T-cell (primary cell): Measurements from ENCODE around the gene EFCAB8. TPM values are rescaled to one million over a fixed set of nuclear protein-coding genes. Genes with fewer than 3 reads are reported as not detected.
"Not testable (repeated sequence)": the region's sequence is repeated elsewhere in the genome, so short reads cannot be mapped to it uniquely, and the experiment has no call there.

Experiments
- ATAC-seq, 4 experiments: fragments of 200-7000 bp in 3 of 4; fragments of 150-1000 bp in 1 of 4; cut with Tn5 transposase; replicated peaks in 1 of 4; 1 replicate in 3 of 4; 2 replicates in 1 of 4; pipeline ENCODE4 v1.10.0; 2021; ENCODE audit warnings: moderate library complexity in 3 of 4, mild to moderate bottlenecking in 2 of 4, moderate number of reproducible peaks in 1 of 4
- CTCF ChIA-PET, 2 donors: fragments of 300-600 bp; sonication (Branson Sonifier 250); formaldehyde crosslinking; loops; one replicate each; lab custom pipeline; 2022; ENCODE audit warnings: antibody characterized with exemption in 2 of 2; lab: Charles Lee
- POLR2A ChIA-PET, 2 donors: fragments of 300-600 bp; sonication (Branson Sonifier 250); formaldehyde crosslinking; loops; one replicate each; lab custom pipeline; 2022; ENCODE audit warnings: antibody characterized with exemption in 2 of 2; lab: Charles Lee
- DNase-seq, 35 experiments: peaks; one replicate each; pipeline versions ENCODE4 v3.0.0 to v3.0.0-alpha.2; 2013 to 2023
- H3K27ac ChIP-seq: one replicate; pipeline ENCODE4 v1.5.1; 2013; ENCODE audit warnings: low read length
- H3K27me3 ChIP-seq, 2 experiments: replicated peaks in 1 of 2; 1 replicate in 1 of 2; 2 replicates in 1 of 2; pipeline versions ENCODE4 v1.6.1 to v1.7.0; 2013; ENCODE audit warnings: low read length in 1 of 2, mixed read lengths in 1 of 2; ENCODE audit not compliant: control insufficient read depth in 2 of 2, insufficient read depth in 2 of 2; ENCODE audit errors: extremely low read depth in 1 of 2
- H3K36me3 ChIP-seq, 2 donors: 1 replicate in 1 of 2; 2 replicates in 1 of 2; pipeline versions ENCODE4 v1.6.1 to v1.7.0; 2013; ENCODE audit warnings: low read length in 1 of 2; ENCODE audit not compliant: control insufficient read depth in 2 of 2, insufficient read depth in 1 of 2; ENCODE audit errors: extremely low read depth in 1 of 2
- H3K4me1 ChIP-seq, 2 experiments: 1 replicate in 1 of 2; 2 replicates in 1 of 2; pipeline versions ENCODE4 v1.6.1 to v1.7.0; 2013; ENCODE audit warnings: low read length in 2 of 2, mixed read lengths in 1 of 2; ENCODE audit not compliant: insufficient read depth in 2 of 2, control insufficient read depth in 1 of 2; ENCODE audit errors: extremely low read depth in 1 of 2
- H3K4me3 ChIP-seq, 2 donors: 1 replicate in 1 of 2; 2 replicates in 1 of 2; pipeline versions ENCODE4 v1.5.1 to v1.7.0; 2013; ENCODE audit warnings: mild to moderate bottlenecking in 2 of 2, low read length in 1 of 2, moderate library complexity in 1 of 2; ENCODE audit not compliant: control insufficient read depth in 1 of 2; ENCODE audit errors: extremely low read depth in 1 of 2
- H3K9me3 ChIP-seq: 2 replicates; pipeline ENCODE4 v1.7.0; 2013
- H3K27ac Mint-ChIP-seq, 2 donors: one replicate each; pipeline ENCODE4 v1.8.0; 2020 to 2021; ENCODE audit warnings: mild to moderate bottlenecking in 2 of 2, mixed read lengths in 2 of 2
- H3K27me3 Mint-ChIP-seq, 2 donors: one replicate each; pipeline ENCODE4 v1.8.0; 2021 to 2022; ENCODE audit warnings: mixed read lengths in 2 of 2
- H3K36me3 Mint-ChIP-seq: one replicate; pipeline ENCODE4 v1.8.0; 2021; ENCODE audit warnings: mixed read lengths
- H3K4me1 Mint-ChIP-seq, 3 donors: one replicate each; pipeline ENCODE4 v1.8.0; 2020 to 2022; ENCODE audit warnings: mixed read lengths in 3 of 3, mild to moderate bottlenecking in 1 of 3
- H3K4me3 Mint-ChIP-seq, 3 donors: one replicate each; pipeline ENCODE4 v1.8.0; 2020 to 2022; ENCODE audit warnings: mild to moderate bottlenecking in 3 of 3, mixed read lengths in 3 of 3, moderate library complexity in 3 of 3
- H3K9me3 Mint-ChIP-seq, 3 donors: one replicate each; pipeline ENCODE4 v1.8.0; 2020 to 2022; ENCODE audit warnings: mixed read lengths in 3 of 3
- WGBS: methylation state at CpG from one replicate; pipeline ENCODE4 v1.1.5; 2013; ENCODE audit warnings: missing lambda C conversion rate; ENCODE audit not compliant: insufficient coverage; 5-methylcytosine and 5-hydroxymethylcytosine counted together
- total RNA-seq, 35 experiments: library from RNA in 6 of 35; stranded (reverse) in 6 of 35; fragments of 120-200 nt in 1 of 35; gene quantifications; one replicate each; pipeline versions ENCODE4 v1.2.1 to v1.2.4 and lab custom pipeline; 2013 to 2026

The EFCAB8 gene
- total RNA-seq, 5 donors from 2014 or later (not counting 1 experiment from before 2014, with no cell fraction given) = 0.80 to 1.5 (median 1.2) TPM

DNA sequence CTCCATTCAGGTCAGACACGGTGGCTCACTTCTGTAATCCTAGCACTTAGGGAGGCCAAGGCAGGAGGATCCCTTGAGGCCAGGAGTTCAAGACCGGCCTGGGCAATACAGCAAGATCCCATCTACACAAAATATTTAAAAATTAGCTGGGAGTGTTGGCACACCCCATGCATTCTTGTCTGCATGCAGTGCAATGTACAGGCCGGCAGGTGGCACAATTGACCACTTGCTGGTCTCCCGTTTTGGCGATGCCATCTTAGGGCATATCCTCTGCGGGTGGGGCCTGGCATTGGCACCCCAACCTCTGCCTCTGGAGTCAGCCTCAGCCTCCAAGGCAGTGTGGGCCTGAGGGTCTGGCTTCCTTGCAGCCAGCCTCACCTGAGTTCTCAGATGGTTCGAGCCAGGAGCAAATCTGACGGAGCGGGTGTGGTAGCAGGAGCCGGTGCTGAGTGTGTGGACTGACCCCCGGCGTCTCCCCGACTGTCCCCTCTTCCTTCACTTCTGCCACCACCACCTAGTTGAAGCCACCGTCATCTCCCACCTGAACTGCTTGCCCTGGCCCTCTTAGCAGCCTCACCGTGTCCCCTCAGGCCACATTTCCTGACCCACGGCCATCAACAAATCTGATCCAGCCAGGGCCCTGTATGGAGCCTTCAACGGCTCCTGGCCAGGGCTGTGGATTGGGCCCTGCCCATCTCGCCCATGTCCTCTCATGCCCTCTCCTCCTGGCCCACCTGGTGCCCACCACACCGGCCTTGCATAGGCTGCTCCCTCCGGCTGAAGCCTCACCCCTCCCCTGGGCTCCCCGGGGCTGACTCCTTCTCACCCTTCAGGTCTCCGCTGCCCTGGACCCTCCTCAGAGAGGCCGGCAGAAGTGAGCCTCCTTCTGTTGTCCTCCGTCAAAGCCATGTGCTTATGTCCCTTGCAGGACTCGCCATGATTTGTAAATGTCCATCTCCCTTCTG lies 44.0 kb downstream of the EFCAB8 start:
- 69% methylated on average over 20 of the region's 25 CpGs for WGBS
- H3K27ac ChIP-seq = no peak overlapping the region
- no peaks in the 10 kb centered on the region for H3K27me3 ChIP-seq
- no peaks in the 10 kb centered on the region for H3K27me3 Mint-ChIP-seq
- POLR2A ChIA-PET = no interaction called here
- no peaks in the 10 kb centered on the region for H3K36me3 ChIP-seq
- no peaks in the 10 kb centered on the region for H3K9me3 Mint-ChIP-seq
- H3K4me3 Mint-ChIP-seq = peak overlapping the region in 1 of 3 donors; percentile 15
- no peaks in the 10 kb centered on the region for H3K36me3 Mint-ChIP-seq
- peak; percentile 37 to 83 (median 63) for DNase-seq
- H3K27ac Mint-ChIP-seq = no peak overlapping the region
- no peak overlapping the region for H3K4me3 ChIP-seq
- peak; percentile 81 to 88 (median 82) for ATAC-seq
- H3K4me1 ChIP-seq = peaks cover 7 to 30% of the 10 kb centered on the region in 2 experiments
- CTCF ChIA-PET = interaction anchor here (0.5 to 1.8 kb wide), 12 partner anchors 23 to 397 kb away, joined by 3 to 8 read pairs (median 4); partner anchors contain the start of gene SUN5 (in 1 of the 2)
- no peaks in the 10 kb centered on the region for H3K9me3 ChIP-seq
- peaks cover 28 to 35% (median 34%) of the 10 kb centered on the region in 3 donors for H3K4me1 Mint-ChIP-seq

DNA sequence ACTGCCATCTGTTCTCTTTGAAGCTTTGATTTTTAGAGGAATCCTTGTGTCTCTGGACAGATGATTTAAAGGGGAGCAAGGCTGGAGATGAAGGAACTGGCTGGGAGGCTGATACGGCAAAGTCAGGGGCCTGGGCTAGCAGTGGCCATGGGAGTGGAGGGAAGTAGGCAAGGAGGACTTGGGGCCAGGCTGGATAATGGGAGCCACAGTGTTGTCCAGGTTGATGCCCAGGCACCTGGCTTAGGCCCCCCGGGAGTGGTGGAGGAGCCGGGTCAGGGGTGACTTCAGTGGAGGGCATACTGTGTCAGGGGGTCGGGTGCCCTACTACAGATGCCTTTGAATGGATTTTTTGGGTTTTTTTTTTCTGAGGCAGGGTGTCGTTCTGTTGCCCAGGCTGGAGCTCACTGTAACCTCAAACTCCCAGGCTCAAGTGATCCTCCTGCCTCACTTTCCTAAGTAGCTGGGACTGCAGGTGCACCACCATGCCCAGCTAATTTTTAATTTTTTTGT lies 45.0 kb downstream of the EFCAB8 start:
- WGBS = 100% methylated on average over 2 of the region's 5 CpGs
- H3K27ac ChIP-seq = no peak overlapping the region
- CTCF ChIA-PET = interaction anchor here (0.5 to 1.5 kb wide), 12 partner anchors 17 to 1916 kb away, joined by 3 to 5 read pairs (median 4); partner anchors contain the start of gene SUN5 (in 2 of the 2)
- Mint-ChIP-seq H3K36me3 (no peaks in the 10 kb centered on the region), H3K27me3 (no peaks in the 10 kb centered on the region), H3K4me1 (peaks cover 31 to 42% (median 35%) of the 10 kb centered on the region in 3 donors), H3K4me3 (no peak overlapping the region), H3K27ac (no peak overlapping the region), H3K9me3 (no peaks in the 10 kb centered on the region)
- peaks cover 9 to 36% of the 10 kb centered on the region in 2 experiments for H3K4me1 ChIP-seq
- H3K9me3 ChIP-seq = no peaks in the 10 kb centered on the region
- DNase-seq = no peak
- H3K36me3 ChIP-seq = no peaks in the 10 kb centered on the region
- no peak for ATAC-seq
- H3K4me3 ChIP-seq = no peak overlapping the region
- POLR2A ChIA-PET = no interaction called here
- H3K27me3 ChIP-seq = no peaks in the 10 kb centered on the region

DNA sequence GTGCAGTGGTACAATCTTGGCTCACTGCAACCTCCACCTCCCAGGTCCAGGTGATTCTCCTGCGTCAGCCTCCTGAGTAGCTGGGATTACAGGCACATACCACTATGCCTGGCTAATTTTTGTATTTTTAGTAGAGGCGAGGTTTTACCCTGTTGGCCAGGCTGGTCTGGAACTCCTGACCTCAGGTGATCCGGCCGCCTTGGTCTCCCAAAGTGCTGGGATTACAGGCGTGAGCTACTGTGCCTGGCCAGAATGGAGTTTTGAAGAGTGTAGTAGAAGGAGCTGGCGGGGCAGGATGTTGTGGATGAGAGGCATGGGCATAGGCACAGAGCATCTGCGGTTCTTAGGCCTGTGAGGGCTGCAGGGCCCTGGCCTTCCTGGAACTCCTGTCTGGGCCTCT lies 46.0 kb downstream of the EFCAB8 start:
- DNase-seq, H3K36me3 ChIP-seq, H3K36me3 Mint-ChIP-seq, POLR2A ChIA-PET, ATAC-seq, H3K27ac ChIP-seq, H3K9me3 Mint-ChIP-seq, H3K27me3 ChIP-seq, H3K9me3 ChIP-seq, H3K27ac Mint-ChIP-seq, H3K4me3 ChIP-seq, H3K27me3 Mint-ChIP-seq, H3K4me3 Mint-ChIP-seq: not testable (repeated sequence)
- CTCF ChIA-PET = interaction anchor here (0.6 to 1.1 kb wide), 8 partner anchors 18 to 1915 kb away, joined by 3 to 6 read pairs (median 4); partner anchors contain the start of gene SUN5 (in 1 of the 2)
- peaks cover 35 to 51% (median 37%) of the 10 kb centered on the region in 3 donors for H3K4me1 Mint-ChIP-seq
- WGBS = 89% methylated on average over 6 of the region's 7 CpGs
- H3K4me1 ChIP-seq = peaks cover 9 to 40% of the 10 kb centered on the region in 2 experiments

DNA sequence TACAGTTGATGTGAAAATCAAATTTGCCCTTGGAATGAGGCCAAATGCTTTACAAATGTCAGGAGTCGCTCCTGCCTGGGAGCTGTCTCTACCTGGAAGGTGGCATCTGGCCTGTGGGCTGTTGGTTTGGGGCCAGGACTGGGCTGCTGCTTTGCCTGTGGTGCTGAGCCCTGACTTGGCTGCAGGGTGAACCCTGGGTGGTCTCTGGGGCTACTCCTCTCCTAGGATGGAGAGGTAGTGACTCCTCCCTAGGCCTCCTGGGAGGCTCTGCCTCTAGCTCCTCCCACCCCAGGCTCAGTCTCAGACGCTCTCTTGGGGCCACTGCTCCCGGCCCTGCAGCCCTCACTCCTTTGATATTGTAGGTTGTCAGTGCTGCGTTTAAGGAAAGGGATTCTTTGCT lies 47.5 kb downstream of the EFCAB8 start:
- ATAC-seq (no peak), DNase-seq (no peak)
- Histone ChIP-seq H3K36me3 (no peaks in the 10 kb centered on the region), H3K27me3 (no peaks in the 10 kb centered on the region), H3K4me3 (no peak overlapping the region), H3K4me1 (peaks cover 9 to 40% of the 10 kb centered on the region in 2 experiments), H3K27ac (no peak overlapping the region), H3K9me3 (no peaks in the 10 kb centered on the region)
- no peak overlapping the region for H3K4me3 Mint-ChIP-seq
- 83% methylated on average over 1 of the region's 4 CpGs for WGBS
- H3K9me3 Mint-ChIP-seq = no peaks in the 10 kb centered on the region
- H3K36me3 Mint-ChIP-seq = no peaks in the 10 kb centered on the region
- POLR2A ChIA-PET = interaction anchor here in 1 of 2 donors (0.7 kb wide), 2 partner anchors 67 to 68 kb away, joined by 3 read pairs; no protein-coding TSS in a partner anchor
- no peaks in the 10 kb centered on the region for H3K27me3 Mint-ChIP-seq
- H3K27ac Mint-ChIP-seq = peak overlapping the region; percentile 27 to 28
- H3K4me1 Mint-ChIP-seq = peaks cover 35 to 54% (median 37%) of the 10 kb centered on the region in 3 donors
- CTCF ChIA-PET = interaction anchor here in 1 of 2 donors (0.5 kb wide), 2 partner anchors 98 to 179 kb away, joined by 4 to 6 read pairs; partner anchors contain the start of gene SUN5

DNA sequence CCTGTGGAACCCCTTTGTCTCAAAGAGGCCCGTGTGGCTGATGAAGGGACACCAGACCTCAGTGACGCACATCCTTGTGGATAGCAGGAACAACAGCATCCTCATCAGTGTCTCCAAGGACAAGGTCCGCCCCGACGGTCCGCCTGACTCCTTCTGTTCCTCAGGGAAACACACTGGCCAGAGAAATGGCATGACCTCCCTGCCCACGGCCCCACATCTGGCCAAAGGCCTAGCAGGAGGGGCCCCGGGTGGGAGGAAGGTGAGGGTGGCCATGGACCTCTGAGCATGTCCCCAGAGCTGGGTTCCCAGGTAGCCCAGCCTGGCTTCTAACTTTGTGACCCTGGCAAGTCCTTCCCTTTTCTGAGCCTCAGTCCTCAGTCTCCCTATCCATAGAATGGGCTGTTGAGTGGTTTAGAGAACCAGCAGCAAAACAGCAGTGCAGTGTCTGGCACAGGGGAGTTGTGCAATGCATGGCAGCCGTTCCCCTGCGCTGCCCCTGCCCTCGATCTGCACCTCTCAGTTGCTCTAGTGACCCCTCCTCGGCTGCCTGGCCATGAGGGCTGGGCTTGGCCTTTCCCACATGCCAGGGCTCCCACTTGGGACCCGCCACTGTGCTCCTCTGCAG lies 48.3 kb downstream of the EFCAB8 start:
- H3K27ac Mint-ChIP-seq = no peak overlapping the region
- CTCF ChIA-PET = no interaction called here
- POLR2A ChIA-PET = interaction anchor here in 1 of 2 donors (0.7 kb wide), 1 partner anchor 67 kb away, joined by 3 read pairs; no protein-coding TSS in a partner anchor
- no peak for DNase-seq
- Histone ChIP-seq H3K4me3 (no peak overlapping the region), H3K4me1 (peaks cover 9 to 40% of the 10 kb centered on the region in 2 experiments), H3K36me3 (no peaks in the 10 kb centered on the region), H3K27me3 (no peaks in the 10 kb centered on the region), H3K27ac (no peak overlapping the region), H3K9me3 (no peaks in the 10 kb centered on the region)
- H3K9me3 Mint-ChIP-seq = no peaks in the 10 kb centered on the region
- no peak for ATAC-seq
- H3K36me3 Mint-ChIP-seq = no peaks in the 10 kb centered on the region
- H3K4me3 Mint-ChIP-seq = no peak overlapping the region
- peaks cover 35 to 56% (median 37%) of the 10 kb centered on the region in 3 donors for H3K4me1 Mint-ChIP-seq
- no peaks in the 10 kb centered on the region for H3K27me3 Mint-ChIP-seq
- WGBS = 81% methylated on average over 13 of the region's 13 CpGs

DNA sequence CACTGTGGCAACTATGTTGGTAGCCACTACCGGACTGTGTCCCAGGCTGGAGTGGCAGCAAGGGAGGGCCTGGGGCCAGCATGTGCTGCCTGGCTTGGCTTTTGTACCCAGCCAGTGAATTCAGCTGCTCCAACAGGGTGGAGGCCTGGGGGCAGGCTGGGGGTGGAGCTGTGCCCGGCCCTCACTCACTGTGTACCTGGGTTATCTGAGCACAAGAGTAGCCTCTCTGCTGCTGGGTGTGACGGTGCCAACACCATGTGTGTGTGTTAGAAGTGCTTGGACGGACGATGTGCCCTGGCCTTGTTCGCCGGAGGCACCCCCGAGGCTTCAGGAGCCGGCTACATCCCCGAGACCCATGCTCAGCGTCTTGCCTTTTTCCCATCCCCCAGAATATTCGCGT lies 49.2 kb downstream of the EFCAB8 start:
- H3K27ac ChIP-seq = no peak overlapping the region
- no peak overlapping the region for H3K4me3 ChIP-seq
- H3K9me3 ChIP-seq = no peaks in the 10 kb centered on the region
- ATAC-seq (no peak), DNase-seq (no peak)
- Mint-ChIP-seq H3K4me1 (peaks cover 28 to 48% (median 32%) of the 10 kb centered on the region in 3 donors), H3K27me3 (no peaks in the 10 kb centered on the region), H3K36me3 (no peaks in the 10 kb centered on the region), H3K4me3 (no peak overlapping the region), H3K27ac (no peak overlapping the region), H3K9me3 (no peaks in the 10 kb centered on the region)
- ChIA-PET POLR2A (no interaction called here), CTCF (no interaction called here)
- no peaks in the 10 kb centered on the region for H3K36me3 ChIP-seq
- 87% methylated on average over 6 of the region's 13 CpGs for WGBS
- no peaks in the 10 kb centered on the region for H3K27me3 ChIP-seq
- peaks cover 7 to 34% of the 10 kb centered on the region in 2 experiments for H3K4me1 ChIP-seq
